K562 (cell line): ENCODE measurements around the gene HBB. TPM values are rescaled to one million over a fixed set of nuclear protein-coding genes. Genes with fewer than 3 reads are reported as not detected.

Experiments
- CSDE1 ChIP-seq, 2 experiments: fragments of 450-650 bp; IDR thresholded peaks; 2 replicates each; pipeline ENCODE4 v1.6.1; 2016; ENCODE audit warnings: mild to moderate bottlenecking in 1 of 2
- FOSL1 ChIP-seq: fragments of 200-800 bp; sonication (Bioruptor generic); conservative IDR thresholded peaks from 2 replicates; pipeline ENCODE4 v1.6.1; 2016; ENCODE audit warnings: missing genetic modification characterization, missing compliant biosample characterization
- FOXJ3 ChIP-seq: sonication (generic); formaldehyde crosslinking; IDR thresholded peaks from 2 replicates; pipeline ENCODE4 v1.4.0; 2020; ENCODE audit warnings: mild to moderate bottlenecking, missing genetic modification reagents
- MAFG ChIP-seq: fragments of 450-650 bp; conservative IDR thresholded peaks from 2 replicates; pipeline ENCODE4 v1.6.1; 2016; ENCODE audit warnings: missing genetic modification characterization, missing compliant biosample characterization
- MBD2 ChIP-seq: sonication (generic); IDR thresholded peaks from 2 replicates; pipeline ENCODE4 v1.6.1; 2016; ENCODE audit warnings: low read depth, borderline replicate concordance
- PHF8 ChIP-seq: fragments of 200-600 bp; sonication (generic); IDR thresholded peaks from 2 replicates; pipeline ENCODE4 v1.6.1; 2012; ENCODE audit warnings: mixed run types, mild to moderate bottlenecking, inconsistent platforms, low read length, moderate library complexity, borderline replicate concordance
- RAD21 ChIP-seq, 2 experiments: fragments of 250-450 bp in 1 of 2; fragments of 450-650 bp in 1 of 2; sonication (Bioruptor Pico) in 1 of 2; formaldehyde crosslinking in 1 of 2; IDR thresholded peaks in 1 of 2; conservative IDR thresholded peaks in 1 of 2; 2 replicates each; pipeline versions ENCODE4 v1.4.0 to v1.8.0; 2020 to 2022; ENCODE audit warnings: mild to moderate bottlenecking in 2 of 2, moderate library complexity in 1 of 2
- REST ChIP-seq, 2 experiments: fragments of 450-650 bp; formaldehyde crosslinking in 1 of 2; IDR thresholded peaks; 2 replicates each; pipeline versions ENCODE4 v1.4.0 to v1.6.1; 2014 to 2020; ENCODE audit warnings: mild to moderate bottlenecking in 2 of 2, borderline replicate concordance in 1 of 2, low read depth in 1 of 2
- TCF7L2 ChIP-seq: fragments of 150-350 bp; IDR thresholded peaks from 2 replicates; pipeline ENCODE4 v1.6.1; 2016; ENCODE audit warnings: low read depth, mild to moderate bottlenecking, low read length, moderate library complexity
- TEAD4 ChIP-seq, 2 experiments: sonication (generic) in 1 of 2; formaldehyde crosslinking in 1 of 2; IDR thresholded peaks; 2 replicates each; pipeline versions ENCODE4 v1.6.1 to v1.8.0; 2012 to 2022; ENCODE audit warnings: borderline replicate concordance in 1 of 2, inconsistent platforms in 1 of 2, low read length in 1 of 2, mild to moderate bottlenecking in 1 of 2, missing genetic modification reagents in 1 of 2
- ZC3H11A ChIP-seq: IDR thresholded peaks from 2 replicates; pipeline ENCODE4 v1.6.1; 2012; ENCODE audit warnings: low read depth, low read length, improper control_type of control experiment
- polyA plus RNA-seq, 8 experiments: library from polyadenylated mRNA; depleted of rRNA in 4 of 8; stranded (reverse) in 5 of 8; unstranded in 3 of 8; fragments of >200 nt; fragmentation: Nextera tagmentation in 2 of 8; fragmentation: Illumina TruSeq in 1 of 8; extraction: Ambion mirVana in 2 of 8; extraction: Trizol in 1 of 8; gene quantifications; 2 replicates each; pipeline versions ENCODE4 v1.2.1 to v1.2.3, GENCODE V29; 2011 to 2014; ENCODE audit warnings: inconsistent platforms in 1 of 8, missing spikeins in 1 of 8
- total RNA-seq, 7 experiments: library from RNA; depleted of rRNA in 6 of 7; stranded (reverse); fragments of >200 nt in 6 of 7; fragmentation: Illumina TruSeq in 2 of 7; extraction: Trizol in 2 of 7; gene quantifications; 2 replicates each; pipeline versions ENCODE4 v1.2.1 to v1.2.3, GENCODE V29; 2011 to 2021; ENCODE audit warnings: low replicate concordance in 1 of 7

The HBB gene
- total and polyA plus RNA-seq, 9 of the 15 experiments (the other 6 are each of a cell fraction or from before 2014, with no cell fraction given), result 0.33 to 3.4 (median 1.2) TPM; not detected in 2

GRCh38 chr11:5196067-5196466, 30.8 kb downstream of the HBB start (continued):
- TF ChIP-seq PHF8 (no peak), TCF7L2 (no peak), TEAD4 (IDR thresholded peaks at IDR 0.05; ENCODE audit: low read length) (0 out of 2 replicates have a peak, but pooled peaks have one; percentile 11), TEAD4 (CRISPR knock-in tag; IDR thresholded peaks at IDR 0.05; ENCODE audit: borderline replicate concordance) (no peak), RAD21 (CRISPR knock-in tag; conservative IDR thresholded peaks at IDR 0.05 in 1 of 2, IDR thresholded peaks at IDR 0.05 in 1 of 2) (peak in 1 of 2 experiments; percentile 41; a peak in 2 of 4 replicates), FOXJ3 (CRISPR knock-in tag) (no peak), REST (IDR thresholded peaks at IDR 0.05; ENCODE audit: borderline replicate concordance) (peak; percentile 20; the same call in 1 of the 2 replicates), REST (CRISPR knock-in tag; IDR thresholded peaks at IDR 0.05; ENCODE audit: low read depth) (no peak), MBD2 (no peak), ZC3H11A (no peak), MAFG (tag) (peak; percentile 45), FOSL1 (tag) (no peak), CSDE1 (IDR thresholded peaks at IDR 0.05) (no peak)
